ENCODE results near the gene CCM2L. TPM values are rescaled to one million over a fixed set of nuclear protein-coding genes. Genes with fewer than 3 reads are reported as not detected.

CCM2L gene
- not detected in 2 replicates for total RNA-seq

GRCh38 chr20:32010101-32010500 lies at the start of gene CCM2L:
Gene CCM2L (plus strand): TSS chr20:32010438. CDS start chr20:32010455, 17 bp downstream.

DNA sequence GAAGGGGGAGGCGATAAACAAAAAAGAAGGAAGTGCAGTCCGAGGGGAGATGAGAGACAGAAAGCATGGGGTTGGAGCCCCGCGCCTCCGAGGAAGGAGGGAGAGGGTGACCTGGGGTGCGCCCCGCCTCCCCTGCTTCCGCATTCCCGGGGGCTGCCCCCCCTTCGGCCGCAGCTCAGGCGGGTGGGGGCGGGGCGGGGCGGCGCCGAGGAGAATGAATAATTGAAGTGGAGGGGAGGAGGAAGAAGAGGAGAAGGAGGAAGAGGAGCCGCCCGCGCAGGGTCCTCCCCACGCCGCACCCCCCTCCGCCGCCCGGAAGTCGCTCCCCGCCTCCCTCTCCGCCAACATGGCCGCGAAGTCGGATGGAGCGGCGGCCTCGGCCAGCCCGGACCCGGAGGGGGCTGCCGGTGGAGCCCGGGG lies 42.4 kb upstream of the CCM2L start, which contains the start of gene XKR7:
XKR7 (plus strand) TSS at position 322 of the 420 bp plus-strand sequence; CDS start at position 347, 25 bp downstream.

DNA sequence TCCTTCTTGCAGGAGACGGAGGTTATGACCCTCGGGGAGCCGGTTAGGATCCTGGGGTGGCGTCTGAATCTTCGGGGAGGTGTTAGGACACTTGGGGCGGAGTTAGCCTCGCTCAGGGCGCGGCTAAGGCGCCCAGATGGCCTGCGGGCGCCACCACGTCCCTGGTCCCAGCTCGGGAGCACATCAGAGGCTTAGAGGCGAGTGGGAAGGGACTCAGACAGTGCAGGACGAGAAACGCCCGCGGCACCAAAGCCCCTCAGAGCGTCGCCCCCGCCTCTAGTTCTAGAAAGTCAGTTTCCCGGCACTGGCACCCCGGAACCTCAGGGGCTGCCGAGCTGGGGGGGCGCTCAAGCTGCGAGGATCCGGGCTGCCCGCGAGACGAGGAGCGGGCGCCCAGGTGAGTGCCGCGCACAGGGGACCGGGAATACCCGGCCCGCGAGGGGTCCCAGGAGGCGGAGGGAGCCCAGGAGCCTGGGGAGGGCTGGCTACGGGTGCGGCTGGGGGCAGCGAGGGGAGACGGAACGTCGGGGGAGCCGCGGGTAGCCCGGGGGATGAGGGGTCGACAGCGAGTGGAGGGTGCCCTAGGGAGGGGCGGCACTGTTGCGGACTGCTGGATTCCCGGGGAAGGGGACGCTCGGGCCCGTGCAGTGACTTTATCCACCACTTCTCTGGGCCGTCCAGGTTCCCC lies 42.0 kb downstream of the CCM2L start, which contains the start of gene HCK:
HCK (plus strand) TSS at position 153 of the 688 bp plus-strand sequence.

Other genes with a start within 250 kb of the CCM2L start
- gene MYLK2, start 191.1 kb upstream of the CCM2L start, total RNA-seq = not detected in 2 replicates
- gene FOXS1, start 164.8 kb upstream of the CCM2L start, total RNA-seq = 1.1 TPM in 1 of 2 replicates, not detected in the other
- 0.09 and 0.70 TPM in 2 replicates for gene DUSP15, start 139.9 kb upstream of the CCM2L start, total RNA-seq
- gene TTLL9, start 139.8 kb upstream of the CCM2L start, total RNA-seq = not detected in 2 replicates
- gene PDRG1, start 58.4 kb upstream of the CCM2L start, total RNA-seq = 5.4 and 11.9 TPM in 2 replicates
- gene XKR7, start 42.3 kb upstream of the CCM2L start, total RNA-seq = not detected in 2 replicates
- not detected in 2 replicates for gene HCK, start 41.8 kb downstream of the CCM2L start, total RNA-seq
- gene TM9SF4, start 99.3 kb downstream of the CCM2L start, total RNA-seq = 30.5 and 36.3 TPM in 2 replicates
- 4.2 and 5.5 TPM in 2 replicates for gene PLAGL2, start 197.3 kb downstream of the CCM2L start, total RNA-seq
- gene POFUT1, start 197.4 kb downstream of the CCM2L start, total RNA-seq = 36.5 and 37.8 TPM in 2 replicates

Data from pericardium fibroblast (primary cell).